ENCODE measurements around the gene FAM135A. TPM values are rescaled to one million over a fixed set of nuclear protein-coding genes. Genes with fewer than 3 reads are reported as not detected.

Gene FAM135A
- total and polyA plus RNA-seq, 2 of the 13 experiments (the other 11 are each of a cell fraction or from before 2014, with no cell fraction given) = 26.9 to 31.5 TPM

GRCh38 chr6:70398783-70399728, 14.3 kb upstream of the FAM135A start:
- peak overlapping the region; percentile 67 for H3K27ac ChIP-seq (ENCODE audit: extremely low read length, insufficient read depth, low read length)
- in situ Hi-C loops (cut with HindIII; ENCODE audit: extremely low pct_ligation_motif_present, low pct_unique_long_range_greater_than_20kb) (no loop called here), intact Hi-C loops (cut with micrococcal nuclease; ENCODE audit: unreplicated experiment) (loop anchor here (1.0 kb wide), 1 partner anchor 14 kb away; the partner anchor contains the start of gene FAM135A)
- FAIRE-seq (peak; percentile 90), ATAC-seq (peak; percentile 99), DNase-seq (ENCODE audit: low spot score) (peak; percentile 96)
- no peaks in the 10 kb centered on the region for H3K79me2 ChIP-seq (ENCODE audit: insufficient read depth, low read length)
- H3K4me3 ChIP-seq (replicated peaks in 1 of 3; ENCODE audit: insufficient read depth in 1 of 3, low read depth in 2 of 3, low read length in 3 of 3) = peak overlapping the region; percentile 24 to 39 (median 34); a peak in 5 of 6 replicates
- BruUV-seq (replicated peaks) = TSS peak; percentile 98
- peak overlapping the region; percentile 52 for H3K9ac ChIP-seq (ENCODE audit: insufficient read depth, low read depth, low read length)
- no peaks in the 10 kb centered on the region for H3K9me3 ChIP-seq (ENCODE audit: low read length)
- H2AFZ ChIP-seq (ENCODE audit: low read length) = peak overlapping the region; percentile 78
- no peaks in the 10 kb centered on the region for H3K27me3 ChIP-seq (ENCODE audit: control insufficient read depth in 1 of 2, insufficient read depth in 2 of 2, low read length in 2 of 2)
- H3K4me1 ChIP-seq (ENCODE audit: insufficient read depth, low read length) = peaks cover 53% of the 10 kb centered on the region
- H4K20me1 ChIP-seq (ENCODE audit: insufficient read depth, low read length) = no peaks in the 10 kb centered on the region
- CTCF ChIA-PET (ENCODE audit: low intra/inter-chr PET ratio, low total read pairs) = interaction anchor here (0.6 kb wide), 1 partner anchor 27 kb away, joined by 4 read pairs; no protein-coding TSS in a partner anchor
- H3K36me3 ChIP-seq (replicated peaks in 1 of 2; ENCODE audit: control insufficient read depth in 1 of 2, insufficient read depth in 2 of 2, low read length in 2 of 2) = no peaks in the 10 kb centered on the region
- POLR2A ChIA-PET = interaction anchor here (0.7 to 1.6 kb wide), 8 partner anchors 9 to 270 kb away, joined by 3 to 75 read pairs (median 3); partner anchors contain the start of genes FAM135A and SMAP1
- WGBS (ENCODE audit: low lambda C conversion rate) = 0% methylated on average over 7 of the region's 7 CpGs
- H3K4me2 ChIP-seq (ENCODE audit: low read depth, low read length) = peak overlapping the region; percentile 71
- TF ChIP-seq MEF2D (CRISPR knock-in tag; IDR thresholded peaks at IDR 0.05) (0 out of 2 replicates have a peak, but pooled peaks have one; percentile 62), DNMT3B (CRISPR knock-in tag; conservative IDR thresholded peaks at IDR 0.05) (peak; percentile 75; the same call in 1 of the 2 replicates), ZNF589 (CRISPR knock-in tag; conservative IDR thresholded peaks at IDR 0.05) (no peak), SKIL (CRISPR knock-in tag; IDR thresholded peaks at IDR 0.05; ENCODE audit: borderline replicate concordance) (0 out of 2 replicates have a peak, but pooled peaks have one; percentile 38), RNF219 (CRISPR knock-in tag; IDR thresholded peaks at IDR 0.05) (no peak), ZKSCAN1 (IDR thresholded peaks at IDR 0.05; ENCODE audit: low read length) (no peak), ZMYM3 (CRISPR knock-in tag; IDR thresholded peaks at IDR 0.05) (no peak), PATZ1 (CRISPR knock-in tag; IDR thresholded peaks at IDR 0.05) (no peak), CENPX (CRISPR knock-in tag; IDR thresholded peaks at IDR 0.05) (no peak), DRAP1 (CRISPR knock-in tag; IDR thresholded peaks at IDR 0.05) (peak; percentile 63), NCOA5 (CRISPR knock-in tag; IDR thresholded peaks at IDR 0.05) (no peak), BRD4 (CRISPR knock-in tag; IDR thresholded peaks at IDR 0.05) (no peak), IKZF1 (IDR thresholded peaks at IDR 0.05) (no peak), TRAFD1 (CRISPR knock-in tag; IDR thresholded peaks at IDR 0.05; ENCODE audit: borderline replicate concordance) (no peak)
